Measurements from ENCODE around the gene SPHK1.

The SPHK1 gene

GRCh38 chr17:76369804-76370203 lies 14.6 kb upstream of the SPHK1 start:
- no peak for TF ChIP-seq SPI1 (IDR thresholded peaks at IDR 0.05; ENCODE audit: low read depth, low read length)
- FAIRE-seq (no peak), DNase-seq (ENCODE audit: insufficient read length, low spot score) (no peak)

- DNase-seq (ENCODE audit: insufficient read length, low spot score) (no peak), FAIRE-seq (no peak)
- no peak for TF ChIP-seq SPI1 (IDR thresholded peaks at IDR 0.05; ENCODE audit: low read depth, low read length)
- no peak for TF ChIP-seq POLR2AphosphoS5 (IDR thresholded peaks at IDR 0.05; ENCODE audit: low read depth, low read length)
- no peak for TF ChIP-seq POU2F2 (IDR thresholded peaks at IDR 0.05; ENCODE audit: low read depth, low read length)
- TF ChIP-seq TAF1 (IDR thresholded peaks at IDR 0.05; ENCODE audit: low read depth, low read length) = no peak
- TF ChIP-seq PAX5 (IDR thresholded peaks at IDR 0.05; ENCODE audit: insufficient read depth, low read length, severe bottlenecking) = no peak
- TF ChIP-seq POLR2A (IDR thresholded peaks at IDR 0.05; ENCODE audit: low read depth, low read length) = no peak
Measured at GRCh38 chr17:76370261-76370993, 14.0 kb upstream of the SPHK1 start.

- DNase-seq (ENCODE audit: insufficient read length, low spot score) (no peak), FAIRE-seq (no peak)
- no peak for TF ChIP-seq POLR2A (IDR thresholded peaks at IDR 0.05; ENCODE audit: low read depth, low read length)
- TF ChIP-seq SPI1 (IDR thresholded peaks at IDR 0.05; ENCODE audit: low read depth, low read length) = no peak
- TF ChIP-seq POLR2AphosphoS5 (IDR thresholded peaks at IDR 0.05; ENCODE audit: low read depth, low read length) = no peak
Measured at GRCh38 chr17:76371656-76372628, 12.5 kb upstream of the SPHK1 start.

GRCh38 chr17:76376318-76377133 lies 7.9 kb upstream of the SPHK1 start:
- no peak for TF ChIP-seq POLR2AphosphoS5 (IDR thresholded peaks at IDR 0.05; ENCODE audit: low read depth, low read length)
- TF ChIP-seq PAX5 (IDR thresholded peaks at IDR 0.05; ENCODE audit: insufficient read depth, low read length, severe bottlenecking) = no peak
- no peak for TF ChIP-seq SPI1 (IDR thresholded peaks at IDR 0.05; ENCODE audit: low read depth, low read length)
- no peak for TF ChIP-seq POLR2A (IDR thresholded peaks at IDR 0.05; ENCODE audit: low read depth, low read length)
- no peak for TF ChIP-seq TAF1 (IDR thresholded peaks at IDR 0.05; ENCODE audit: low read depth, low read length)
- TF ChIP-seq POU2F2 (IDR thresholded peaks at IDR 0.05; ENCODE audit: low read depth, low read length) = no peak
- DNase-seq (ENCODE audit: insufficient read length, low spot score) = no peak
- no peak for FAIRE-seq

GRCh38 chr17:76378548-76379274 lies 5.7 kb upstream of the SPHK1 start:
- FAIRE-seq (no peak), DNase-seq (ENCODE audit: insufficient read length, low spot score) (no peak)
- TF ChIP-seq POLR2A (IDR thresholded peaks at IDR 0.05; ENCODE audit: low read depth, low read length) = no peak
- TF ChIP-seq TAF1 (IDR thresholded peaks at IDR 0.05; ENCODE audit: low read depth, low read length) = no peak
- TF ChIP-seq SPI1 (IDR thresholded peaks at IDR 0.05; ENCODE audit: low read depth, low read length) = no peak
- no peak for TF ChIP-seq POLR2AphosphoS5 (IDR thresholded peaks at IDR 0.05; ENCODE audit: low read depth, low read length)
- TF ChIP-seq PAX5 (IDR thresholded peaks at IDR 0.05; ENCODE audit: insufficient read depth, low read length, severe bottlenecking) = no peak
- TF ChIP-seq POU2F2 (IDR thresholded peaks at IDR 0.05; ENCODE audit: low read depth, low read length) = no peak

GRCh38 chr17:76379275-76379641 lies 5.2 kb upstream of the SPHK1 start:
- no peak for FAIRE-seq
- TF ChIP-seq TAF1 (IDR thresholded peaks at IDR 0.05; ENCODE audit: low read depth, low read length) (no peak), POLR2AphosphoS5 (IDR thresholded peaks at IDR 0.05; ENCODE audit: low read depth, low read length) (no peak), SPI1 (IDR thresholded peaks at IDR 0.05; ENCODE audit: low read depth, low read length) (no peak), POU2F2 (IDR thresholded peaks at IDR 0.05; ENCODE audit: low read depth, low read length) (no peak), POLR2A (IDR thresholded peaks at IDR 0.05; ENCODE audit: low read depth, low read length) (no peak), PAX5 (IDR thresholded peaks at IDR 0.05; ENCODE audit: insufficient read depth, low read length, severe bottlenecking) (no peak)

GRCh38 chr17:76379646-76380376 lies 4.6 kb upstream of the SPHK1 start:
- FAIRE-seq (no peak), DNase-seq (ENCODE audit: insufficient read length, low spot score) (no peak)
- TF ChIP-seq PAX5 (IDR thresholded peaks at IDR 0.05; ENCODE audit: insufficient read depth, low read length, severe bottlenecking) = no peak
- no peak for TF ChIP-seq SPI1 (IDR thresholded peaks at IDR 0.05; ENCODE audit: low read depth, low read length)
- TF ChIP-seq POU2F2 (IDR thresholded peaks at IDR 0.05; ENCODE audit: low read depth, low read length) = no peak

More at GRCh38 chr17:76379275-76379641, 5.2 kb upstream of the SPHK1 start:
- DNase-seq (ENCODE audit: insufficient read length, low spot score) = no peak

- DNase-seq (ENCODE audit: insufficient read length, low spot score) = no peak
- FAIRE-seq = no peak
- TF ChIP-seq SPI1 (IDR thresholded peaks at IDR 0.05; ENCODE audit: low read depth, low read length) (no peak), TAF1 (IDR thresholded peaks at IDR 0.05; ENCODE audit: low read depth, low read length) (no peak), POLR2A (IDR thresholded peaks at IDR 0.05; ENCODE audit: low read depth, low read length) (no peak), POU2F2 (IDR thresholded peaks at IDR 0.05; ENCODE audit: low read depth, low read length) (no peak), PAX5 (IDR thresholded peaks at IDR 0.05; ENCODE audit: insufficient read depth, low read length, severe bottlenecking) (no peak), POLR2AphosphoS5 (IDR thresholded peaks at IDR 0.05; ENCODE audit: low read depth, low read length) (no peak)
Measured at GRCh38 chr17:76381633-76382350, 2.6 kb upstream of the SPHK1 start.
